ENCODE results near the gene AGBL4.

Gene AGBL4

GRCh38 chr1:48681476-48682305, 1342.1 kb downstream of the AGBL4 start:
- DNase-seq (ENCODE audit: low read depth in 2 of 2) = no peak

- DNase-seq (ENCODE audit: low read depth in 2 of 2) = no peak
Observed at GRCh38 chr1:48680411-48681035, 1343.2 kb downstream of the AGBL4 start.

- DNase-seq (ENCODE audit: low read depth in 2 of 2) = no peak
Observed at GRCh38 chr1:48679859-48680258, 1343.9 kb downstream of the AGBL4 start.

- DNase-seq (ENCODE audit: low read depth in 2 of 2) = no peak
Observed at GRCh38 chr1:48678710-48679505, 1344.8 kb downstream of the AGBL4 start.

- DNase-seq (ENCODE audit: low read depth in 2 of 2) = no peak
Observed at GRCh38 chr1:48677306-48678287, 1346.2 kb downstream of the AGBL4 start.

- DNase-seq (ENCODE audit: low read depth in 2 of 2) = no peak
Observed at GRCh38 chr1:48676822-48677221, 1346.9 kb downstream of the AGBL4 start.

GRCh38 chr1:48676376-48676775, 1347.4 kb downstream of the AGBL4 start:
- no peak for DNase-seq (ENCODE audit: low read depth in 2 of 2)

- DNase-seq (ENCODE audit: low read depth in 2 of 2) = no peak
Observed at GRCh38 chr1:48675251-48675650, 1348.5 kb downstream of the AGBL4 start.

GRCh38 chr1:48674641-48675040, 1349.1 kb downstream of the AGBL4 start:
- no peak for DNase-seq (ENCODE audit: low read depth in 2 of 2)

GRCh38 chr1:48673332-48674105, 1350.2 kb downstream of the AGBL4 start:
- DNase-seq (ENCODE audit: low read depth in 2 of 2) = no peak

GRCh38 chr1:48671578-48671977, 1352.2 kb downstream of the AGBL4 start:
- no peak for DNase-seq (ENCODE audit: low read depth in 2 of 2)

- no peak for DNase-seq (ENCODE audit: low read depth in 2 of 2)
Observed at GRCh38 chr1:48670234-48671020, 1353.3 kb downstream of the AGBL4 start.

- DNase-seq (ENCODE audit: low read depth in 2 of 2) = no peak
Observed at GRCh38 chr1:48668339-48668738, 1355.4 kb downstream of the AGBL4 start.

GRCh38 chr1:48667782-48668181, 1356.0 kb downstream of the AGBL4 start:
- no peak for DNase-seq (ENCODE audit: low read depth in 2 of 2)

- DNase-seq (ENCODE audit: low read depth in 2 of 2) = no peak
Observed at GRCh38 chr1:48665708-48666407, 1357.9 kb downstream of the AGBL4 start.

GRCh38 chr1:48661726-48662463, 1361.9 kb downstream of the AGBL4 start:
- no peak for DNase-seq (ENCODE audit: low read depth in 2 of 2)

GRCh38 chr1:48659801-48660200, 1364.0 kb downstream of the AGBL4 start:
- no peak for DNase-seq (ENCODE audit: low read depth in 2 of 2)

- DNase-seq (ENCODE audit: low read depth in 2 of 2) = no peak
Observed at GRCh38 chr1:48657413-48657812, 1366.3 kb downstream of the AGBL4 start.

Data from stimulated activated CD4-positive, alpha-beta T cell treated with anti-CD3 and anti-CD28 coated beads, Interleukin-1b, Interleukin-23, amount 100 ng/mL, for 1 hour (primary cell).